K562 (cell line): Measurements from ENCODE around the gene DLST. TPM values are rescaled to one million over a fixed set of nuclear protein-coding genes. Genes with fewer than 3 reads are reported as not detected.

Experiments
- ATAC-seq: fragments of 200-7000 bp; cut with Tn5 transposase; 3 replicates; pipeline ENCODE4 v1.9.1; 2020; ENCODE audit warnings: moderate library complexity
- BruUV-seq: library from RNA; stranded (reverse); fragments of 400-500 nt; replicated peaks from 2 replicates; lab custom pipeline; 2021; lab: Mats Ljungman, UMichigan
- CTCF ChIA-PET: fragments of 300-600 bp; formaldehyde crosslinking; extraction: SDS; loops from one replicate; lab custom pipeline; 2021; ENCODE audit warnings: low intra/inter-chr PET ratio; lab: Yijun Ruan, JAX
- POLR2A ChIA-PET: fragments of 300-600, 350-650 bp; sonication (Branson Sonifier 250); formaldehyde crosslinking; extraction: SDS; loops from one replicate; lab custom pipeline; 2021; ENCODE audit warnings: antibody characterized with exemption, inconsistent platforms; lab: Yijun Ruan, JAX
- DNase-seq, 4 experiments: peaks; one replicate each; pipeline versions ENCODE4 v3.0.0 to v3.0.0-alpha.2; 2011 to 2018; ENCODE audit warnings: low spot score in 3 of 4, mixed read lengths in 3 of 4; ENCODE audit errors: extremely low read depth in 1 of 4
- FAIRE-seq: peaks from 2 replicates; lab custom pipeline; 2011; peaks lifted over from hg19 to GRCh38; lab: Jason Lieb, UNC
- H2AFZ ChIP-seq: 2 replicates; pipeline ENCODE4 v1.6.0; 2011; ENCODE audit warnings: low read depth, low read length, control low read depth, inconsistent platforms
- H3K27ac ChIP-seq: fragments of 200-600 bp; 3 replicates; pipeline ENCODE4 v1.8.0; 2011; ENCODE audit warnings: low read depth, mild to moderate bottlenecking, control low read depth, inconsistent platforms, low read length, moderate library complexity, mixed read lengths; ENCODE audit errors: extremely low read depth
- H3K27me3 ChIP-seq, 2 experiments: fragments of 300-600 bp in 1 of 2; 2 replicates in 1 of 2; 3 replicates in 1 of 2; pipeline versions ENCODE4 v1.6.0 to v1.8.0; 2011; ENCODE audit warnings: inconsistent platforms in 2 of 2, low read length in 2 of 2, mild to moderate bottlenecking in 1 of 2, mixed read lengths in 1 of 2, moderate library complexity in 1 of 2; ENCODE audit not compliant: control insufficient read depth in 2 of 2, insufficient read depth in 2 of 2
- H3K36me3 ChIP-seq: fragments of 300-600 bp; 3 replicates; pipeline ENCODE4 v1.8.0; 2011; ENCODE audit warnings: mild to moderate bottlenecking, low read length, inconsistent platforms; ENCODE audit not compliant: control insufficient read depth, insufficient read depth
- H3K4me1 ChIP-seq, 2 experiments: fragments of 200-600 bp in 1 of 2; replicated peaks in 1 of 2; 2 replicates in 1 of 2; 3 replicates in 1 of 2; pipeline versions ENCODE4 v1.5.1 to v1.8.0; 2011; ENCODE audit warnings: inconsistent platforms in 2 of 2, low read length in 2 of 2, mild to moderate bottlenecking in 1 of 2, mixed read lengths in 1 of 2, moderate library complexity in 1 of 2; ENCODE audit not compliant: control insufficient read depth in 2 of 2, insufficient read depth in 2 of 2
- H3K4me2 ChIP-seq: 2 replicates; pipeline ENCODE4 v1.6.1; 2011; ENCODE audit warnings: low read length, control low read depth, inconsistent platforms, mixed read lengths; ENCODE audit not compliant: insufficient read depth
- H3K4me3 ChIP-seq: fragments of 200-600 bp; sonication (generic), shearing (Covaris generic); 2 replicates; pipeline ENCODE4 v1.5.1; 2016; ENCODE audit warnings: control low read depth, inconsistent platforms
- H3K79me2 ChIP-seq: fragments of 200-600 bp; 3 replicates; pipeline ENCODE4 v1.8.0; 2011; ENCODE audit warnings: low read length, inconsistent platforms; ENCODE audit not compliant: control insufficient read depth, insufficient read depth
- H3K9ac ChIP-seq, 2 experiments: 2 replicates each; pipeline versions ENCODE4 v1.6.0 to v1.6.1; 2011; ENCODE audit warnings: low read depth in 2 of 2, low read length in 2 of 2, control low read depth in 1 of 2, inconsistent platforms in 1 of 2, mild to moderate bottlenecking in 1 of 2, mixed read lengths in 1 of 2; ENCODE audit not compliant: insufficient read depth in 1 of 2
- H3K9me1 ChIP-seq: one replicate; pipeline ENCODE4 v1.6.0; 2011; ENCODE audit warnings: inconsistent platforms, mild to moderate bottlenecking, low read length, moderate library complexity; ENCODE audit not compliant: control insufficient read depth, insufficient read depth
- H3K9me3 ChIP-seq: replicated peaks from 2 replicates; pipeline ENCODE4 v1.5.1; 2011; ENCODE audit warnings: low read depth, low read length, inconsistent platforms; ENCODE audit not compliant: control insufficient read depth, insufficient read depth
- H4K20me1 ChIP-seq: replicated peaks from 2 replicates; pipeline ENCODE4 v1.6.1; 2011; ENCODE audit warnings: low read length, inconsistent platforms, mixed read lengths; ENCODE audit not compliant: control insufficient read depth, insufficient read depth
- CREB1 ChIP-seq, 2 experiments: sonication (generic) in 1 of 2; formaldehyde crosslinking in 1 of 2; IDR thresholded peaks; 2 replicates each; pipeline versions ENCODE4 v1.6.1 to v1.8.0; 2012 to 2022; ENCODE audit warnings: inconsistent platforms in 1 of 2, mild to moderate bottlenecking in 1 of 2, missing genetic modification reagents in 1 of 2, moderate library complexity in 1 of 2
- DPF2 ChIP-seq: fragments of 450-650 bp; IDR thresholded peaks from 2 replicates; pipeline ENCODE4 v1.6.1; 2016
- SOX6 ChIP-seq: fragments of 450-650 bp; IDR thresholded peaks from 2 replicates; pipeline ENCODE4 v1.6.1; 2014; ENCODE audit warnings: mild to moderate bottlenecking
- WGBS: fragments of 100-300 bp; shearing (Covaris generic); methylation state at CpG from one replicate; pipeline ENCODE4 v1.1.6; 2016; ENCODE audit warnings: low coverage, mixed read lengths; ENCODE audit not compliant: insufficient coverage; ENCODE audit errors: missing lambda C conversion rate; 5-methylcytosine and 5-hydroxymethylcytosine counted together
- in situ Hi-C: fragments of 300-500 bp; cut with MboI; formaldehyde crosslinking; loops from 4 replicates; pipeline ENCODE4 v1.15.0; 2018; ENCODE audit warnings: inconsistent platforms, mixed read lengths
- intact Hi-C: fragments of 100-400 bp; cut with micrococcal nuclease; formaldehyde crosslinking; loops from 2 replicates; pipeline ENCODE4 v1.14.2; 2022
- polyA plus RNA-seq, 8 experiments: library from polyadenylated mRNA; depleted of rRNA in 4 of 8; stranded (reverse) in 5 of 8; unstranded in 3 of 8; fragments of >200 nt; fragmentation: Nextera tagmentation in 2 of 8; fragmentation: Illumina TruSeq in 1 of 8; extraction: Ambion mirVana in 2 of 8; extraction: Trizol in 1 of 8; gene quantifications; 2 replicates each; pipeline versions ENCODE4 v1.2.1 to v1.2.3, GENCODE V29; 2011 to 2014; ENCODE audit warnings: inconsistent platforms in 1 of 8, missing spikeins in 1 of 8
- total RNA-seq, 7 experiments: library from RNA; depleted of rRNA in 6 of 7; stranded (reverse); fragments of >200 nt in 6 of 7; fragmentation: Illumina TruSeq in 2 of 7; extraction: Trizol in 2 of 7; gene quantifications; 2 replicates each; pipeline versions ENCODE4 v1.2.1 to v1.2.3, GENCODE V29; 2011 to 2021; ENCODE audit warnings: low replicate concordance in 1 of 7

The DLST gene
- total and polyA plus RNA-seq, 9 of the 15 experiments (the other 6 are each of a cell fraction or from before 2014, with no cell fraction given) = 3.0 to 73.7 (median 45.4) TPM

- Histone ChIP-seq H3K4me3 (no peak overlapping the region), H3K4me1 (peaks cover 11 to 15% of the 10 kb centered on the region in 2 experiments), H3K9ac (no peak overlapping the region), H3K27me3 (no peaks in the 10 kb centered on the region), H4K20me1 (peaks cover 8% of the 10 kb centered on the region), H2AFZ (no peak overlapping the region), H3K36me3 (peaks cover 80% of the 10 kb centered on the region), H3K27ac (no peak overlapping the region), H3K79me2 (peaks cover 12% of the 10 kb centered on the region; the same call in 2 of the 3 replicates), H3K9me1 (no peaks in the 10 kb centered on the region), H3K9me3 (no peaks in the 10 kb centered on the region), H3K4me2 (no peak overlapping the region)
- in situ Hi-C loops = no loop called here
- no TSS peak for BruUV-seq
- ATAC-seq (no peak), DNase-seq (no peak), FAIRE-seq (no peak)
- POLR2A ChIA-PET = interaction anchor here (0.6 kb wide), 1 partner anchor 15 kb away, joined by 4 read pairs; no protein-coding TSS in a partner anchor
- TF ChIP-seq DPF2 (no peak), CREB1 (IDR thresholded peaks at IDR 0.05) (no peak), CREB1 (CRISPR knock-in tag; IDR thresholded peaks at IDR 0.05) (no peak)
- intact Hi-C loops = no loop called here
- CTCF ChIA-PET = no interaction called here
- 87% methylated on average over 6 of the region's 6 CpGs for WGBS
These were observed 10.2 kb downstream of the DLST start for GRCh38 chr14:74891870-74892269.

- ATAC-seq = no peak
- H3K79me2 ChIP-seq = peaks cover 7% of the 10 kb centered on the region; the same call in 1 of the 3 replicates
- BruUV-seq = no TSS peak
- FAIRE-seq = no peak
- in situ Hi-C loops = no loop called here
- TF ChIP-seq SOX6 = no peak
- TF ChIP-seq, all 486 proteins: peak for 0
- Histone ChIP-seq H3K27ac (no peak overlapping the region), H3K36me3 (peaks cover 86% of the 10 kb centered on the region), H3K4me1 (peaks cover 11 to 12% of the 10 kb centered on the region in 2 experiments; a peak in 4 of 5 replicates), H3K4me2 (no peak overlapping the region), H3K9me1 (no peaks in the 10 kb centered on the region), H2AFZ (no peak overlapping the region), H3K4me3 (no peak overlapping the region), H4K20me1 (peaks cover 8% of the 10 kb centered on the region), H3K9ac (no peak overlapping the region), H3K9me3 (no peaks in the 10 kb centered on the region), H3K27me3 (no peaks in the 10 kb centered on the region)
- no peak for DNase-seq
- ChIA-PET POLR2A (interaction anchor here (1.1 to 1.3 kb wide), 3 partner anchors 9 to 32 kb away, joined by 3 to 6 read pairs (median 5); no protein-coding TSS in a partner anchor), CTCF (no interaction called here)
- intact Hi-C loops = no loop called here
- 98% methylated on average over 4 of the region's 5 CpGs for WGBS
These were observed 11.0 kb downstream of the DLST start for GRCh38 chr14:74892745-74893144.
